GM18511 (cell line): ENCODE data around the gene CNTFR.

Source experiments
- ATAC-seq: cut with Tn5 transposase; IDR thresholded peaks from one replicate; pipeline ENCODE4 v1.9.1; 2021; ENCODE audit warnings: mild to moderate bottlenecking, moderate library complexity; ENCODE audit not compliant: unreplicated experiment

The CNTFR gene

DNA sequence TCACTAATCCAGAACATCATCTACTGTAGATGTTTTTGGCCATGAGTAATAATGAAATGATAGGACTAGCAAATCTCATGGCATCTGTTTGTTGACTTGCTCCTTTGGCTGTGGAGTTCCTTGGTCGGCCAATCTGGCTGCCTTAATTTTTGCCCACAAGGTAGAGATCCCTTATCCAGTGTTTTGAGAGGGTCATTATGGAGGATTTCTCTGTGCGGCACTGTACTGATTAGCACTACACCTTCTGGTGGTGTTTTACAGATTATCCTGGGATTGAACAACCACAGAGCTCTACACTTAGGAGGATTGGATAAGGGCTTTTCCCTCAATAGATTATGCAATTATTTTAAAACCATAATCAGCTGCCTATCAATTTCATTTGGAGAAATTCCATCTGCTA, 63.5 kb downstream of the CNTFR start:
- ATAC-seq: no peak

DNA sequence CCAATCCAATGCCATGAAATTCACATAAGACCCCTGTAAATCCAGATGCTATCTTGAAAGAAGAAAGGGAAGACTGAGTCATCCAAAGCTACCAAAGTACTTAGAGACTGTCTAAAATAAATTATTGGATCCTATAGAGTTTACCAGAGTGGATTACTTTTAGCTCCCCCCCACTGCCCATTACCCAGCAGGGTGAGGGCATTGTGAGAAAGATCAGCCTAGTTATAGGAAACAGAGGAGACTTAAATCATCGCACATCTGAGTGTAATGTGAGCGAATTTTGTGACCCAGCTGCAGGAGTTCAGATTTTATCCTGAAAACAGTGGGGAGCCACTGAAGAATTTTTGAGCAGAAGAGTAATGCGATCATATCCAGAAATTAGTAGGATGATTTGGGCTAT, 65.2 kb downstream of the CNTFR start:
- no peak for ATAC-seq

DNA sequence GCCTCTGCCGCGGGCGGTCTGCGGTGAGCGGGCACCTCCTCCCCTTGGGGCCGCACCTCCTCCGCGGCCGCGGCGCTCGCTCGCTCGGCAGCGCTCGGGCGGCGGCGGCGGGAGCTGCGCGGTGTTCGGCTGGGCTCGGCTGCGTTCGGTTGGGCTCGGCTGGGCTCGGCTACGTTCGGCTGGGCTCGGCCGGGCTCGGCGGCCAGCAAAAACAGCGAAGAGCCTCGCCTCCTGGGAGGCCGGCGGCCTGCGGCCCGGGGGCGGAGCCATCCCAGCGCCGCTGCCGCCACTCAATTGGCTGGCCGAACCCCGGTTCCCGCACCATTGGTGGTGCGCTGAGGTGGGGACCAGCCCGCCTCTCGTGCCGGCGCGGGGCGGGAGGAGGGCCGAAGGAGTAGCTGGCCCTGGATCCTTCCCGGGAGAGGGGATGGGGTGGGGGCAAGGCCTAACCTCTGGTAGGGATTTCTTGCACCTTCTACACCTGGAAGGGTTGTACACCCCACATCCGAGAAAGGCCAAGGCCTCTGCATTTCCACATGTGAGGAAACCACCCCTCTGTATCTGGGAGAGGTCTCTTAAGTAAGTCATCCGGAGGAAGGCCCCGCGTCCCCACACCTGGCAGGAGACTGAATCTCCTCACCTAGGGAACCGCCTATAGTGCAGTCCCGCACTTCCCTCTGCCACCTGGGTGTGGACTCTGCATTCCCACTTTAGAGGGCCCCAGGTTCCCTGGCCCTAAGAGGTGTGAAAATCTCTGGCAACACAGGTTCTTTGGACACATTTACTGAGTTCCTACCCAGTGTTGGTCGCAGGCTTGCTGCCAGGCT, 66.3 kb downstream of the CNTFR start, which contains the start of gene ENHO:
Gene ENHO, minus strand, starts transcription at position 20 of the 827 bp plus-strand sequence. CDS start 1,295 bp downstream, outside the sequence.
- ATAC-seq: peak; percentile 81

DNA sequence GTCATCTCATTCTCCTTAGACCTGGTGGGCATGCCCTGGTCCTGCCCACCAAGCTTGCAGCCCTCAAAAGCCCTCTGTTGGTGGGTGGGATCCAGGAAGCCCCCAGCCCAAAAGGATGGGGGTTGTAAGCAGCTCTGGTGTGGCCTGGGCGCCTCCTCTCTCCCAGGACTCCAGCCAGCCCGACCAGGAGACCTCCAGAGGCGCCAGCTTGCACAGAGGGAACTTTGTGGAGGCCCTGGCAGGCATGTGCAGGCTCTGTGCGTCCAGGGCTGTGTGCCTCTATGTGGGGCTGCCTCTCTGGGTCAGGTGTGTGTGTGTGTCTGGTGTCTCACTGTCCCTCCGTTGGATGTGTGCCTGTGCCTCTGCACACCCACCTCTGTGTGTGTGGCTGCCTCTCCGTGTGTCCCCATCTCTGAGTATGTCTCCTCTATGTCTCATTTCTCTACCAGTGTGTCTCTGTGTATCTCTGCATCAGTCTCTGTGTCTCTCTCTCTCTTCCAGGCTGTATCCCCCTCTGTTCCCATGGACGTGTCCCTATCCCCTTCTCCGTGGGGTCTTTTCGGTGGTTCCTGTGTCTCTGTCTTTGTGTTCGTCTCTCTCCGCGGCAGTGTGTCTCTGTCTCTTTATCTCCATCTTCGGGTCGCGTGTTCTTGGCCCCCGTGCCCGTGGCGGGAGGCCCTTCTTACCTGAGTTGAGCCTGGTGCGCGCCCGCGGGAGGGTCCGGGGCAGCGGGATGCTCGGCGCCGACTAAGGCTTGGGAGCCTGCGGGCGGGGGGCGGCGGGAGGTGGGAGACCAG, 67.2 kb downstream of the CNTFR start:
- no peak for ATAC-seq

DNA sequence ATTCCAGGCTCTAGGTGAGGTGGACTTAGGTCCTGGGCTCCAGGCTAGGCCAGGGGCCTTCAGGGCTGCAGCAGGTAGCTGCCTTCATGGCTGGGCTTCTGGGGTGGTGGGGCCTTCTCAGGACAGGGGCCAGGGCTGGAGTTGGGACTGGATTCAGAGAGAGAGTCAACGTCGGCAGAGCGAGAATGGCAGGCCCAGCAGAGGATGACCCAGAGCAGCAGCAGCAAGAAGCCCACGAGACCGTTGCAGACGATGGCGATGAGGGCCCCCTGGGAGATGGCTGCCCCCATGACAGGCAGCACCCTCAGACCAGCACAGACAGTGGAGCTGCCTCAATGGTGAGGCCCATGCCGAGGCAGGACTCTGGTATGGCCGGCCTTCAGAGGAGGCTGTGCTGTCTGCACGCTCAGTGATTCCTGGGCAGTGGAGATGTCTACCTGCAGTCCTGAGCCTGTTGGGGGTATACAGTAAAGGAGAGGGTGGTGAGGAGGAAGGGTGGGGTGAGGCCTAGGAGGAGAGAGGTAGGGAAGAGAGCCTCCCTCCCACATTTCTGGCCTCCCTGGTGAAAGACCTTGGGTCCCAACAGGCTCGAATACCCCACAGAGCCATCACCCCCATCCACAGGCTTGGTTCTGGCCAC, 68.0 kb downstream of the CNTFR start:
- ATAC-seq: no peak

DNA sequence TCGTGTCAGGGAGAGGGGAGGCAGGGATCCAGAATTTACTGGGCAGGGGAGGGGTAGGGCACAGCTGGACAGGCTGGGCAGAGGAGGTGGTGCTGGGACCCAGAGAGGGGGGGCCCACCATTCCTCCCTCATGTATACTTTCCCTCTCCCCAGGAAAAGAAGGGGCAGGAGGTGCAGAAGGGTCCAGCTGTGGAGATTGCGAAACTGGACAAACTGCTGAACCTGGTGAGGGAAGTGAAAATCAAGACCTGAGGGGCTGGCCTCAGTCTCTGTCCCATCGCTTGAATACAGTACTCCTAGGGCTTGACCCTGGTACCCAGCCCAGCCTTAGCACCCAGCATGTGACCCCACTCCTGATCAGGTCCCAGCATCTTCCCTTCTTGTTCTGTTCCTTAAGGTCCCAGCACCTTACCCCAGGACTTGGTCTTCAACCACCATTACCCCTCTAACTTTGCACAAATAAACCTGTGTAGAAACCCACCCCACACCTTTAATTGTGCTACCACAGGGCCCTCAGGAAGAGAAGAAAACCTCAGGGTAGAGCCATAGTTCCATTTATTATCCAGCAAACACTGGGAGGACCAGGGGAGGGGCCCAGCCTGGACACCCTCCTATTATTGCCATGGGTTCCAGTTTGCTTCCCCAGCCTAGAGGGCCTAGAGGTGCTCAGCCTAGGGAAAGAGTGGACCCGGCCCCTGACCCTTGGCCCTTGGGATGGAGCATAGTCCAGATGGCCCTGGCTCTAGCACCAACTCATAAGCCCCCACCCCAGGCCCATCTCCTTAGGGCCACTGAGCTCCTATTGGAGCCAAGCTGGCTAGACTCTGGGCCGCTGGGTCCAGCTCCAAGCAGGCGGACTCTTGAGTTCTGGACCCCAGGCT, 68.8 kb downstream of the CNTFR start:
- ATAC-seq: no peak

DNA sequence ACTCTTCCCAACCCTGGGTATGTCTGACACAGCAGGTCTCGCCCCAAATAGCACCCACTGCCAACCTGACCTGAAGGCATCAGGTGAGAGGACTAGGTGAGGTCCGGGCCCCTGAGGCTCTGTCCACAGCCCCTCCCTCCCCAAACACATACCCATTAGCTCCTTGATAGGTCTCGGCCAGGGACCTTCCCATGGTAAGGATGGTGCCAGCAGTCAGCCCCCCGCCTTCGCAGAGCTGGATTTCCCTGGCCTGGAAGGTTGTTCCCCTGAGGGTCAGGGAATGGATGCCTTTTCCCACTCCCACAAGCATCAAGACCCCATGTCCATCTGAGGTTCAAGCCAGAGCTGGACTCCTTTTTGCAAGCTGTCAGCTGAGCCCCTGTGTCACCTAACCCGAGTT, 69.4 kb downstream of the CNTFR start:
- ATAC-seq: no peak

DNA sequence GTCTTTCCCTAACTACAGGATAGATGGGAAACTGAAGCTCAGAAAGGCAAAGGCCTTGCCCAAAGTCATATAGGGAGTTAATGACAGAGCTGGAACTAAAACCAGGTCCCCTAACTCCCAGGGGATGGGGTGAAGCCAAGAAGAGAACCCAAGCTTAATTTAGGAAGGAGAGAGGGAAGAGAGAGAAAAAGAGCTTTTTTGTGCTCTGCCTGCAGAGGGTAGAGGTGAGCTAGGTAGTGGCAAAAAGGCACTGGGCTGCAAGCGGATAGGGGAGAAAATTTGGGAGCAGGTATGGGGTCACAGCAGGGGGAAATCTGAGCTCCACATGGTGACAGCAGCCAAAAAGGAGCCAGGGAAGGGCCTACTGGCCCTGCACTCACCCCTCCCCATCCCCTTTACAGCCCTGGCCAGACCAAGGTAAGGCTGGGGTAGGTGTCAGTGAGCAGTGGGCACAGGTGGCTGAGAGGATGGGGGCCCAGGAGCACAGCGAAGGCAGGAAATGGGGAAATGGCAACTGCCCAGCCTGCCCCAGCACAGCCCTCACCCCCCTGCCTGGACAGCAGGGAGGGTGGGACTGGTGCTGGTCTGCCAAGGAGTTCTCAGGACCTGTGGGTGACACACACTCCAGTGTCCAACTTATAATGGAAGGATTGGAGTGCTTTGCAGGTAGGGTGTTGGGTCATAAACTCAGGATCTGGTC, 70.1 kb downstream of the CNTFR start:
- ATAC-seq: no peak

DNA sequence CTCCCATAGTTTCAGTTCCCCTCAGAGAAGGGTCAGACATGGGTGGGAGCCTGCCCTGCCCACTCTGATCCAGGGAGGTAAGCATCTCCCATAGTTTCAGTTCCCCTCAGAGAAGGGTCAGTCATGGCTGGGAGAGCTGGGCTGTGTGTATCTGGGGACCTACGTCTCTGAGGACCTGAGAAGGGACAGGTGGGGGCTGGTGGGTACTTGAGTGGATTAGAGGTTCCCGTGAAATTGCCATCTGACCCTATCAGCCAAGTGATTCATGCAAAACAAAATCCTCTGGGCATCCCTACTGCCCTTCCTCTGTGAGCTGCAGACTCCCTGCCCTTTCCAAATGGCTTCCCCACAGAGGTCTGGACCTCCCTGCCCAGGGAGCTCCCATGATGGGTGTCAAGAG, 70.6 kb downstream of the CNTFR start:
- no peak for ATAC-seq

DNA sequence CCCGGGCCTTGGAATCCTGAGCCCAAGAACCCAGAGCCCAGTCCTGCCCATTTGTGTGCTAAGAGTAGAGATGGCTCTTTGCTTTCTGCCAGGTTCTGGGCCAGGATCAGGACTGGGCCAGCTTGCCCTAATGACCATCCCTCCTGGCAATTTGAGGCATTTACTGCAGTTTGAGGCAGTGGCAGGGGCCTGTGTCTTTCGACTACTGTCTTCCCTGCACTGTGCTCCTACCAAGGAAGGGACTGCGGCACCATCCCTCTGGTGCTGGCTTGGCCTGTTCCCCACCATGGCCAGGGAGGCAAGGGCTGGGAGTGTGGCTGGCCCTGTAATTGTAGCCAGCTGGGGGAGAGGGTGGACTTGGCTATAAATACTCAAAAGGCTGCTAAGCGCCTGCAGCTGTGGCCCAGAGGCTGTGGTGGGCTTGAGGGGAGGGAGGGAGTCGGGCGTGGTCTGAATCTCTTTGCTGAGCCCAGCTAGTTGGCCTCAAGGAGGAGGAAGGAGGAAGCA, 71.4 kb downstream of the CNTFR start:
- ATAC-seq: no peak

DNA sequence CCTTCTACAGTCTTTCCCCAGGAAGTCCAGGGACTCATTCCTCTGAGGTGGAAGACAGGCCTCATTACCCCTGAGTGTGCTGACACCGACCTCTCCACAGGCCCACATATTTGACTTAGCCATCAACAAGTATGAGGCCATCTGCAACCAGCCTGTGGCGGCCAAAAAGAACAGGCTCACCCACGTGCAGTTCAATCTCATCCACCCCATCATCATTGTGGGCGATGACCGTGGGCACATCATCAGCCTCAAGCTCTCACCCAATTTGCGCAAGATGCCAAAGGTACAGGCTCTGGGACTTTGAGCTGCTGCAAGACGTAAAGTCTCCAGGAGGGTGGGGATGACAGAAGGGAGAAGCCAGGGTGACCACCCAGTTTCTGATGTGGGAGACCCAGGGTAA, 72.3 kb downstream of the CNTFR start:
- ATAC-seq: no peak

DNA sequence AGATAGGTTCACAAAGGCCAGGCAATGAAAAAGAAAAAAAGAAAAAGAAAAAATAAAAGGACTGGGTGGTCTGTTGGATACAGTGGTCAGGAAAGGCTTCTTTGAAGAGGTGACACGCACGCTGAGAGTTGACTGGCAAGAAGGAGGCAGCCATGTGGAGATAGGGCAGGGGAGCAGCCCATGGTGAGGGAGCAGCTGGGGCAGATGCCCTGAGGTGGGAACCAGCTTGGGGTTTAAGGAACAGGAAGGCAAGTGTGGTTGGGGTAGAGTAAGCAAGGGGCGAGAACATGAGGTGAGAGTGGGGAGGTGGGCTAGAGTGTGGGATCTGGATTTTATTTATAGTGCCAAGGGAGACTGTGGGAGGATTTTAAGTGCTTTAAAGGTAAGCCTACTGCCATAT, 73.6 kb downstream of the CNTFR start:
- ATAC-seq: no peak

DNA sequence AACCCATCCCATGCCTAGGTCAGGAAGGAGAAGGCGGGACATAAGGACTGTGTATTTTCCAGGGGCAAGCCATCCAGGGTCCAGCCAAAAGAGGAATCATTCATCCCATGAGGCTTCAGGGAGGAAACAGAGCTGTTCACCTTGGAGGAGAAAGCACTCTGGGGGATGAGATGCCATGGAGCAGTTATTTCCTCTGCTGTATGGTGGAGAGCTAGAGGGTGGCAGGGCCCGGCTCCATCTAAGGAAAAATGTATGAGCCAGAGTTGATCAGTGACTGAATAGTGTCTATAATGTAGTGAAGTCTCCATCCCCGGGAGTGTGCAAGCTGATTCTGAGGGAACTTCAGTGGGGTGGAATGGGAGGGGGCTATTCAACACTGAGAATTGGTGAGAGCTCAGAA, 74.7 kb downstream of the CNTFR start:
- no peak for ATAC-seq

DNA sequence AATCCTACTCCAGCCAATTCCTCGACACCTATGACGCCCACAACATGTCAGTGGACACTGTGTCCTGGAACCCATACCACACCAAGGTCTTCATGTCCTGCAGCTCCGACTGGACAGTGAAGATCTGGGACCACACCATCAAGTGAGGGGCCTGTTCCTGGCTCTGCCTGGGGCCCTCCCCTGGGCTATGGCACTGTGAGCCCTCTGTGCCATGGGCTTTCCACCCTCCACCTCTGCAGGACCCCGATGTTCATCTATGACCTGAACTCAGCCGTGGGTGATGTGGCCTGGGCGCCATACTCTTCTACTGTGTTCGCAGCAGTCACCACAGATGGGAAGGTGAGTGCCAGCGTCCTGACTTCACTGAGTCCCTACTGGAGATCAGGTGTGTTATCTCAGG, 75.1 kb downstream of the CNTFR start:
- ATAC-seq: no peak

DNA sequence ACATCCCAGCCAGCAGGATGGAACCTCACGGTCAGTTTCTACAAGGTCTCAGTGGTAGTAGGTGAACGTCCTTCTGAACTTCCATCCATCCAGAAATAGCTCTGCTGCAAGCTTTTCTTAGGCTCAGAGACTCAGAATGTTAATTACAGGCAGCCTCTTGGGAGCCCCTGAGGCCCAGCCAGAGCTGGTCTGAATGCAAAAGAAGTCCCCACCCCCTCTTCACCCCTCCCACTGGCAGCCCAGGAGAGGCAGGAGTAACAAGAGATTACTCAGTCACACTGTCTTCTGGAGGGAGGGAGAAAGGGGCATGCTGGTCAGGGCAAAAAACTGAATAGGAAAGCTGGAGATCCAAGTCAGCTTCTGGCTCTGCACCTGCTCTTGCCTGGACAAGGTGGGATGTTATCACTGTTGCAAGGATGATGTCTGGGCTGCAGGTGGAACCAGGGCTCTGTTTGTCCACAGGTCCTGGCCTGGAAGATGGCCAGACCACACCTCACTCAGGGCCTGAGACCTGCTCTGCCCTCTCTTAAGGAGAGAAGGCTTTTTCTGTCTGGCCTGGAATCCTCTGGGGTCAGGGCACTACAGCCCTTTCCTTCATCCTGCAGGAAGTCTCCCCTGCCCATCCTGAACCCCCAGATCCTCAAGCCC, 75.8 kb downstream of the CNTFR start:
- ATAC-seq: no peak

DNA sequence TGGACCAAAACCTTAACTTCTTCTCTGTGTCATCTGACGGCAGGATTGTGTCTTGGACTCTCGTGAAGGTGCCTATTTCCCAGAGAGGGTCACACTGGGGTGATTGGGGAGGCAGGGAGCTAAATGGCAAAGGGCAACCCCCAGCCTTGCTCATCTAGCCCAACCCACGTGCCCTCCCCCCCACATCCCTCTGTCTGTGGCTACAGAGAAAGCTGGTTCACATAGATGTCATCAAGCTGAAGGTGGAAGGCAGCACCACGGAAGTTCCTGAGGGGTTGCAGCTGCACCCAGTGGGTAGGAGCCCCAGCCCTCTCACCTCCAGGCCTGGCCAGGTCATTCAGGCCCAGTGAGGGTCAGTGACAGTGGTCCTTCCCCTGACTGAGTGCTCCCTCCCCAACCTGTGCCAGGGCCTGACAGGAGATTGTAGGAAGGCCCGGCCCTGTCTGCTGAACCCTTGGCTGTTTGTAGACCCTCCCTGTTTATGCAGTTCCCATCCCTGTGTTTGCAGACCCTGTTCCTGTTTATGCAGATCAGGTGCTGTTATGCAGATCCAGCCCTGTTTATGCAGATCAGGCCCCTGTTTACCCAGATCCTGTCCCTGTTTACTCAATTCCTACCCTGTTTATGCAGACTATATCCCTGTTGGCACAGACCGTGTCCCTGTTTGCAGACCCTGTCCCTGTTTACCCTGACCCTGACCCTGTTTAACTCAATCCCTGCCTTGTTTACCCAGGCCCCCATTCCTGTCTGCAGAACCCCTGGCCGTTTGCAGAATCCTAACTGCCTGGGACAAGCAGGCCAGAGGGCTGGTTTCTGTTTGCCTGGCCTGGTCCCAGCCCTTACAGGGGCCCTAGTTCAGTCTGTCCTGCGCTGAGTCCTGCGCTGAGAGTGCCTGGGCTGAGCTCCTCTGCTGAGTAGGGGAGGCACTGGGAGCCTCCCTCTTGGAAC, 77.1 kb downstream of the CNTFR start:
- no peak for ATAC-seq

DNA sequence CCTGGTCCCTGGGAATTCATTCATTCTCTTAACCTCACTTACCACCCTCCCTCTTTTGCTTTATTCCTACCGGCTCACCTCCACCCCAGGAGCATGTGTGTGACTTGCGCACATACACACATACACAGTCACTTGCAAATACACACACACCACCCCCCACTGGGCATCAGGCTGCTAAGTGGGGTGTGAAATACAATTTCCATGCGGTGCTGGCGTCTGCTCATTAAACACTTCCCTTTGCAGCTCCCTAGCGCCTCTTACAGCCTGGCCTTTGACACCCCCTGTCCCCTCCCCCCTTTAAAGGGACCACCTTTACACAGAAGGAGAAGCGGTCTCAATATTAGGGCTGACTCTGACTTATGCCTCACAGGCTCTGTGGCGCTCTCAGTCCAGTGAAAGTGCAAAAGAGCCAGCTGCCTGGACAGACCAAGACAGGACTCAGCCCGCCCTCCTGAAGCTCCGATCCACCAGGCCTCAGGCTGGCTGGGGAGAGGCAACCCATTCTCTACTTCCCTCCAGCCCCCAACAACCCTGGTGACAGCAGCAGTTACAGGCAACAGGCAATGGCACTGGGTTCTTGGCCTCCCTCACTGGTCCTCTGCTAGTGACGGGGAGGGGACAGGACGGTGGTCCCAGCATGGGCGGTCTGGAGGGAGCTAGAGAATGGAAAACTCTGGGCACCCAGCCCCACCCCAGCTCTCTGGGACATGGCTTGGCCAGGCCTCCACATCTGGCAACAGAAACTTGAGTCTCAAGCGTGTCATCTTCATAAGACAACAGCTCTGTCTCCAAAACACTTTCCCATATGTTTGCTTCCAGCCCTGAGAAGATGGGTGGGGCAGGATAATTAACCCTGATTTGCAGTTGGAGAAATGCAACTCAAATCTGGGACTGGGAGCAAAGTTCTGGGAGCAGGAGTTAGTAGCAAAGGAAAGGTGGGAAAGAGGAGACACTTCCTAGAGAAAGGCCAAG, 78.7 kb downstream of the CNTFR start:
- ATAC-seq: no peak
